ENCODE measurements around the gene KCNQ5. TPM values are rescaled to one million over a fixed set of nuclear protein-coding genes. Genes with fewer than 3 reads are reported as not detected.

Gene KCNQ5
- total and polyA plus RNA-seq, 2 of the 8 experiments (the other 6 are each of a cell fraction or from before 2014, with no cell fraction given) = 0.83 to 1.2 TPM

DNA sequence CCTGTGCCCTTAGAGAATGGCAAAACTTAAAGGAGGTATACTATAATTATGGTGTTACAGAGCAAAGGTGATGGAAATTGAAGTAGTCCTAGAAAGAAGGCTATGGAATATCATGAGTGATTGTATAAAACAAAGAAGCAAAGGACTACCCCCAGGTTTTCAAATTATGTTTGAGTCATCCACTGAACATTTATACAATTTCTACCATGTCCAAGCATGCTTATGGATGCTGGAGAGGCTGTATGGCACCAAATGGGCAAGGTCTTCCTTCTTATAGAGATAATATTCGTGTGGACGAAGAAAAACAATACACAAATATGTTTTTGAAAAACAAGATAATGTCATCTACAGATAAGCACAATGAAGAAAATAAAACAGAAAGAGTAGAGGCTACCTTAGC, 425.9 kb downstream of the KCNQ5 start:
- 44% methylated on average over 2 of the region's 2 CpGs; no CpG with 5 or more reads in 1 of the 2 experiments for WGBS, 2 experiments (ENCODE audit: extremely low coverage in 1 of 2, insufficient coverage in 1 of 2, insufficient read length in 1 of 2, insufficient replicate concordance in 2 of 2, low coverage in 1 of 2, low lambda C conversion rate in 2 of 2, missing lambda C conversion rate in 1 of 2)
- no peak for FAIRE-seq
- TF ChIP-seq EP300 (IDR thresholded peaks at IDR 0.05; ENCODE audit: borderline replicate concordance in 1 of 2, low read depth in 2 of 2, low read length in 2 of 2) (no peak), HDAC6 (IDR thresholded peaks at IDR 0.05; ENCODE audit: low read depth, low read length) (no peak), CBX8 (IDR thresholded peaks at IDR 0.05; ENCODE audit: borderline replicate concordance, low read depth, low read length) (no peak), NRF1 (IDR thresholded peaks at IDR 0.05; ENCODE audit: low read depth, low read length) (no peak), RXRA (IDR thresholded peaks at IDR 0.05; ENCODE audit: insufficient read depth, low read depth, low read length) (no peak), FOSL1 (IDR thresholded peaks at IDR 0.05; ENCODE audit: insufficient read depth, low read depth, low read length) (no peak), SRF (IDR thresholded peaks at IDR 0.05; ENCODE audit: low read depth, low read length) (no peak), SIN3A (conservative IDR thresholded peaks at IDR 0.05 in 1 of 2, IDR thresholded peaks at IDR 0.05 in 1 of 2; ENCODE audit: low read depth in 1 of 2, low read length in 2 of 2) (no peak), CEBPB (IDR thresholded peaks at IDR 0.05; ENCODE audit: low read depth, low read length) (no peak), POU5F1 (IDR thresholded peaks at IDR 0.05; ENCODE audit: low read depth, low read length) (no peak), CHD2 (IDR thresholded peaks at IDR 0.05; ENCODE audit: low read length) (no peak), KDM4A (IDR thresholded peaks at IDR 0.05; ENCODE audit: low read depth, low read length, severe bottlenecking) (no peak), TCF12 (IDR thresholded peaks at IDR 0.05; ENCODE audit: low read depth, low read length) (no peak)
- TF ChIP-seq, protein P1, sequence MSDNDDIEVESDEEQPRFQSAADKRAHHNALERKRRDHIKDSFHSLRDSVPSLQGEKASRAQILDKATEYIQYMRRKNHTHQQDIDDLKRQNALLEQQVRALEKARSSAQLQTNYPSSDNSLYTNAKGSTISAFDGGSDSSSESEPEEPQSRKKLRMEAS (IDR thresholded peaks at IDR 0.05) = no peak

More for the DNA sequence above, 425.9 kb downstream of the KCNQ5 start:
- CTCF ChIA-PET (ENCODE audit: partially characterized antibody) = no interaction called here
- H3K79me1 ChIP-seq (ENCODE audit: low read depth, low read length) = no peaks in the 10 kb centered on the region
- H4K5ac ChIP-seq (ENCODE audit: insufficient read length, low read depth, low read length) = no peak overlapping the region
- H3K27ac ChIP-seq (ENCODE audit: low read depth, low read length) = no peak overlapping the region
- no peak overlapping the region for H3K14ac ChIP-seq (ENCODE audit: insufficient read length)
- H3K56ac ChIP-seq (replicated peaks; ENCODE audit: insufficient read length, low read depth, low read length) = no peak overlapping the region
- H3K9ac ChIP-seq (replicated peaks in 1 of 4; ENCODE audit: extremely low read depth in 1 of 4, low read depth in 3 of 4, low read length in 3 of 4) = no peak overlapping the region
- H3K9me3 ChIP-seq (ENCODE audit: insufficient read depth in 2 of 2, low read depth in 1 of 2, low read length in 1 of 2) = no peaks in the 10 kb centered on the region
- no peak overlapping the region for H3K18ac ChIP-seq (ENCODE audit: extremely low read depth, low read length)
- no peak overlapping the region for H4K91ac ChIP-seq (replicated peaks; ENCODE audit: insufficient read length, low read length)
- no peak overlapping the region for H2AK5ac ChIP-seq (ENCODE audit: low read depth, low read length)
- no peaks in the 10 kb centered on the region for H3K79me2 ChIP-seq (ENCODE audit: control insufficient read depth in 1 of 2, insufficient read depth in 2 of 2, low read length in 2 of 2)
- H2BK20ac ChIP-seq (ENCODE audit: low read length) = no peak overlapping the region
- POLR2A ChIA-PET (ENCODE audit: partially characterized antibody) = no interaction called here
- H2BK15ac ChIP-seq (ENCODE audit: low read length) = no peak overlapping the region
- DNase-seq (ENCODE audit: low read depth in 1 of 2, low spot score in 2 of 2) = no peak
- H4K8ac ChIP-seq (ENCODE audit: extremely low read depth, insufficient read depth, low read length) = no peak overlapping the region
- H3K36me3 ChIP-seq (ENCODE audit: control insufficient read depth in 2 of 4, insufficient read depth in 4 of 4, low read length in 3 of 4) = no peaks in the 10 kb centered on the region
- no peak overlapping the region for H2BK12ac ChIP-seq (ENCODE audit: low read depth, low read length)
- no peak overlapping the region for H3K4ac ChIP-seq (replicated peaks; ENCODE audit: insufficient read length, low read depth, low read length)
- H3K4me3 ChIP-seq (ENCODE audit: extremely low read depth in 1 of 4, insufficient read depth in 2 of 4, low read depth in 3 of 4, low read length in 4 of 4) = no peak overlapping the region
- no peaks in the 10 kb centered on the region for H4K20me1 ChIP-seq (replicated peaks in 1 of 2; ENCODE audit: control insufficient read depth in 1 of 2, insufficient read depth in 2 of 2, low read length in 2 of 2)
- no peaks in the 10 kb centered on the region for H3K23me2 ChIP-seq (ENCODE audit: low read depth, low read length)
- no peak overlapping the region for H2BK5ac ChIP-seq (ENCODE audit: low read depth, low read length)
- no peak overlapping the region for H2BK120ac ChIP-seq (replicated peaks; ENCODE audit: low read depth, low read length)
- H3K23ac ChIP-seq (ENCODE audit: insufficient read length) = no peak overlapping the region
- no peaks in the 10 kb centered on the region for H3K27me3 ChIP-seq (replicated peaks in 1 of 4; ENCODE audit: control insufficient read depth in 3 of 4, extremely low read depth in 1 of 4, insufficient read depth in 3 of 4, low read length in 3 of 4)
- H2AFZ ChIP-seq (ENCODE audit: low read length) = no peak overlapping the region
- no peak overlapping the region for H3K4me2 ChIP-seq (ENCODE audit: insufficient read depth in 1 of 2, low read depth in 2 of 2, low read length in 2 of 2)
- H3K4me1 ChIP-seq (replicated peaks in 1 of 4; ENCODE audit: control insufficient read depth in 3 of 4, insufficient read depth in 4 of 4, low read length in 3 of 4) = no peaks in the 10 kb centered on the region; a peak in 1 of 7 replicates

All from H1 (cell line).